IMR-90 (cell line): ENCODE measurements around the gene ABCG4. TPM values are rescaled to one million over a fixed set of nuclear protein-coding genes. Genes with fewer than 3 reads are reported as not detected.
A peak's percentile ranks its signal among the peaks of the same experiment; 100 is the strongest.

Source experiments
- ATAC-seq: fragments of 200-7000 bp; cut with Tn5 transposase; 2 replicates; pipeline ENCODE4 v1.9.1; 2020; ENCODE audit warnings: low read depth, mild to moderate bottlenecking, moderate library complexity
- BruUV-seq: library from RNA; stranded (reverse); fragments of 400-500 nt; replicated peaks from 2 replicates; lab custom pipeline; 2021; lab: Mats Ljungman, UMichigan
- CTCF ChIA-PET: fragments of 300-600 bp; formaldehyde crosslinking; extraction: SDS; loops from one replicate; lab custom pipeline; 2021; ENCODE audit warnings: antibody characterized with exemption; lab: Yijun Ruan, JAX
- POLR2A ChIA-PET: fragments of 300-600 bp; sonication (Branson Sonifier 250); formaldehyde crosslinking; loops from one replicate; lab custom pipeline; 2022; ENCODE audit warnings: antibody characterized with exemption; ENCODE audit not compliant: unreplicated experiment; lab: Charles Lee
- DNase-seq: peaks from one replicate; pipeline ENCODE4 v3.0.0; 2013
- H2AFZ ChIP-seq: replicated peaks from 2 replicates; pipeline ENCODE3; 2013; ENCODE audit warnings: low read length, mild to moderate bottlenecking; ENCODE audit not compliant: poor library complexity
- H2AK5ac ChIP-seq: 2 replicates; pipeline ENCODE4 v1.6.1; 2013; ENCODE audit warnings: low read depth, low read length, inconsistent platforms
- H2AK9ac ChIP-seq: replicated peaks from 2 replicates; pipeline ENCODE3; 2013; ENCODE audit warnings: mild to moderate bottlenecking, low read depth, low read length, moderate library complexity; ENCODE audit not compliant: poor library complexity
- H2BK120ac ChIP-seq: 2 replicates; pipeline ENCODE4 v1.6.1; 2013; ENCODE audit warnings: low read depth, low read length, inconsistent platforms
- H2BK15ac ChIP-seq: 3 replicates; pipeline ENCODE4 v1.6.1; 2013; ENCODE audit warnings: low read depth, low read length, inconsistent platforms
- H2BK20ac ChIP-seq: 2 replicates; pipeline ENCODE4 v1.6.1; 2013; ENCODE audit warnings: low read depth, mild to moderate bottlenecking, inconsistent platforms, low read length, moderate library complexity
- H2BK5ac ChIP-seq: 2 replicates; pipeline ENCODE4 v1.6.1; 2013; ENCODE audit warnings: mild to moderate bottlenecking, low read depth, low read length, inconsistent platforms; ENCODE audit not compliant: poor library complexity, severe bottlenecking
- H3K14ac ChIP-seq: replicated peaks from 2 replicates; pipeline ENCODE4 v1.6.1; 2013; ENCODE audit warnings: low read depth, low read length, inconsistent platforms
- H3K18ac ChIP-seq: 2 replicates; pipeline ENCODE4 v1.6.1; 2013; ENCODE audit warnings: low read depth, low read length, control low read depth
- H3K23ac ChIP-seq: 2 replicates; pipeline ENCODE4 v1.6.1; 2013; ENCODE audit warnings: low read depth, low read length, inconsistent platforms
- H3K27ac ChIP-seq: 2 replicates; pipeline ENCODE4 v1.5.1; 2013; ENCODE audit warnings: mild to moderate bottlenecking, control low read depth, low read length; ENCODE audit not compliant: insufficient read depth
- H3K27me3 ChIP-seq: 2 replicates; pipeline ENCODE4 v1.6.1; 2013; ENCODE audit warnings: low read length; ENCODE audit not compliant: control insufficient read depth, insufficient read depth
- H3K36me3 ChIP-seq: 2 replicates; pipeline ENCODE4 v1.6.1; 2013; ENCODE audit warnings: low read length, mixed read lengths; ENCODE audit not compliant: control insufficient read depth, insufficient read depth
- H3K4ac ChIP-seq: 2 replicates; pipeline ENCODE4 v1.6.1; 2013; ENCODE audit warnings: low read depth, low read length, inconsistent platforms
- H3K4me1 ChIP-seq: 2 replicates; pipeline ENCODE4 v1.6.1; 2013; ENCODE audit warnings: low read length, mixed read lengths; ENCODE audit not compliant: control insufficient read depth, insufficient read depth
- H3K4me2 ChIP-seq: 2 replicates; pipeline ENCODE4 v1.6.1; 2013; ENCODE audit warnings: low read depth, mild to moderate bottlenecking, control low read depth, low read length, moderate library complexity
- H3K4me3 ChIP-seq: 2 replicates; pipeline ENCODE4 v1.5.1; 2013; ENCODE audit warnings: low read depth, mild to moderate bottlenecking, control low read depth, low read length, moderate library complexity; ENCODE audit not compliant: insufficient read depth
- H3K56ac ChIP-seq: 2 replicates; pipeline ENCODE4 v1.6.1; 2013; ENCODE audit warnings: low read length, inconsistent platforms; ENCODE audit not compliant: insufficient read depth; ENCODE audit errors: extremely low read depth
- H3K79me1 ChIP-seq, 2 experiments: 2 replicates each; pipeline ENCODE4 v1.6.1; 2013; ENCODE audit warnings: low read length in 2 of 2, inconsistent platforms in 1 of 2, low read depth in 1 of 2
- H3K9ac ChIP-seq: 2 replicates; pipeline ENCODE4 v1.6.1; 2013; ENCODE audit warnings: low read depth, low read length, control low read depth
- H3K9me1 ChIP-seq: 2 replicates; pipeline ENCODE4 v1.6.1; 2013; ENCODE audit warnings: low read length, inconsistent platforms; ENCODE audit not compliant: insufficient read depth
- H3K9me3 ChIP-seq: 2 replicates; pipeline ENCODE4 v1.6.1; 2013; ENCODE audit warnings: low read length; ENCODE audit not compliant: control insufficient read depth, insufficient read depth
- H4K20me1 ChIP-seq: 2 replicates; pipeline ENCODE4 v1.6.1; 2013; ENCODE audit warnings: low read length, inconsistent platforms; ENCODE audit not compliant: insufficient read depth
- H4K5ac ChIP-seq: 2 replicates; pipeline ENCODE4 v1.6.1; 2013; ENCODE audit warnings: mild to moderate bottlenecking, low read depth, low read length, control low read depth
- H4K8ac ChIP-seq, 2 experiments: 2 replicates each; pipeline ENCODE4 v1.6.1; 2013; ENCODE audit warnings: low read depth in 2 of 2, low read length in 2 of 2, control low read depth in 1 of 2, inconsistent platforms in 1 of 2
- H4K91ac ChIP-seq: 2 replicates; pipeline ENCODE4 v1.6.1; 2013; ENCODE audit warnings: low read depth, low read length, inconsistent platforms; ENCODE audit not compliant: insufficient read depth
- MAFK ChIP-seq: IDR thresholded peaks from 2 replicates; pipeline ENCODE4 v1.6.1; 2012; ENCODE audit warnings: low read depth, low read length, improper control_type of control experiment
- POLR2A ChIP-seq: IDR thresholded peaks from 2 replicates; pipeline ENCODE4 v1.6.1; 2012; ENCODE audit warnings: mild to moderate bottlenecking, low read depth, low read length
- RCOR1 ChIP-seq: IDR thresholded peaks from 2 replicates; pipeline ENCODE4 v1.6.1; 2012; ENCODE audit warnings: mild to moderate bottlenecking, low read length, improper control_type of control experiment; ENCODE audit not compliant: insufficient replicate concordance
- WGBS, 2 experiments: methylation state at CpG; one replicate each; pipeline versions ENCODE4 v1.1.5 to v1.1.7; 2013; ENCODE audit warnings: missing lambda C conversion rate in 2 of 2; ENCODE audit not compliant: insufficient read length in 1 of 2; ENCODE audit errors: extremely low coverage in 2 of 2; 5-methylcytosine and 5-hydroxymethylcytosine counted together
- dilution Hi-C: fragments of 300-500 bp; cut with HindIII; formaldehyde crosslinking; loops from one replicate; pipeline ENCODE4 v1.14.3; 2018; ENCODE audit warnings: low sequenced_read_pairs; ENCODE audit not compliant: unreplicated experiment
- in situ Hi-C: fragments of 300-500 bp; cut with MboI; formaldehyde crosslinking; loops from 3 replicates; pipeline ENCODE4 v1.14.3; 2019; ENCODE audit warnings: low sequenced_read_pairs, inconsistent platforms, mixed read lengths
- intact Hi-C: fragments of 100-400 bp; cut with micrococcal nuclease; formaldehyde crosslinking; loops from 2 replicates; pipeline ENCODE4 v1.10.0; 2022
- polyA plus RNA-seq, 3 experiments: library from polyadenylated mRNA; depleted of rRNA; stranded (reverse); fragments of >200 nt; gene quantifications; 2 replicates each; pipeline ENCODE4 v1.2.3, GENCODE V29; 2012; ENCODE audit warnings: low replicate concordance in 1 of 3
- total RNA-seq: library from RNA; depleted of rRNA; stranded (reverse); fragments of >200 nt; gene quantifications from 2 replicates; pipeline ENCODE4 v1.2.3, GENCODE V29; 2012

The ABCG4 gene
- total and polyA plus RNA-seq, 2 of the 4 experiments (the other 2 are of a cell fraction) = under 0.01 to 0.26 TPM

GRCh38 chr11:119130662-119131061 is 18.2 kb upstream of the ABCG4 start:
- H4K91ac ChIP-seq = no peak overlapping the region

More at GRCh38 chr11:119130662-119131061, 18.2 kb upstream of the ABCG4 start:
- Histone ChIP-seq H3K27ac (no peak overlapping the region), H2BK120ac (no peak overlapping the region), H3K9me1 (peaks cover 6% of the 10 kb centered on the region; the same call in 1 of the 2 replicates), H3K14ac (no peak overlapping the region), H2AFZ (peak overlapping the region; percentile 26), H2BK15ac (no peak overlapping the region), H4K20me1 (no peaks in the 10 kb centered on the region), H3K79me1 (peaks cover 0 to 19% of the 10 kb centered on the region in 2 experiments; a peak in 2 of 4 replicates), H2AK5ac (no peak overlapping the region), H4K8ac (no peak overlapping the region), H2AK9ac (no peak overlapping the region), H3K9ac (no peak overlapping the region), H3K36me3 (peaks cover 40% of the 10 kb centered on the region), H3K18ac (no peak overlapping the region), H3K9me3 (no peaks in the 10 kb centered on the region), H3K4me3 (no peak overlapping the region), H2BK20ac (no peak overlapping the region), H3K56ac (no peak overlapping the region), H3K4ac (no peak overlapping the region), H3K4me1 (peaks cover 1% of the 10 kb centered on the region; the same call in 1 of the 2 replicates), H2BK5ac (no peak overlapping the region), H3K23ac (no peak overlapping the region), H3K27me3 (no peaks in the 10 kb centered on the region), H4K5ac (no peak overlapping the region), H3K4me2 (no peak overlapping the region)
- no CpG with 5 or more reads among the region's 3 CpGs for WGBS, 2 experiments
- ATAC-seq (no peak), DNase-seq (peak; percentile 43)
- CTCF ChIA-PET = no interaction called here
- TF ChIP-seq POLR2A = no peak
- TF ChIP-seq MAFK = no peak
- no peak for TF ChIP-seq RCOR1
- POLR2A ChIA-PET = no interaction called here
- dilution Hi-C loops (no loop called here), in situ Hi-C loops (no loop called here), intact Hi-C loops (no loop called here)
- BruUV-seq = no TSS peak
